Ascending aorta (tissue), 2 donors: ENCODE data around the gene OGA. TPM values are rescaled to one million over a fixed set of nuclear protein-coding genes. Genes with fewer than 3 reads are reported as not detected.
A peak's percentile ranks its signal among the peaks of the same experiment; 100 is the strongest.

Experiments used
- DNase-seq, 2 donors: peaks; one replicate each; pipeline ENCODE4 v3.0.0-alpha.2; 2019; ENCODE audit warnings: low spot score in 2 of 2
- H3K27ac ChIP-seq, 2 donors: fragments of 200-600 bp; sonication (generic); one replicate each; pipeline ENCODE4 v1.5.1; 2016 to 2017; ENCODE audit warnings: mild to moderate bottlenecking in 1 of 2
- H3K27me3 ChIP-seq: fragments of 200-600 bp; sonication (generic); one replicate; pipeline ENCODE4 v1.5.1; 2017
- H3K36me3 ChIP-seq, 2 donors: fragments of 200-600 bp; sonication (generic); one replicate each; pipeline ENCODE4 v1.5.1; 2016
- H3K4me1 ChIP-seq, 2 donors: fragments of 200-600 bp; sonication (generic); one replicate each; pipeline ENCODE4 v1.5.1; 2016 to 2017; ENCODE audit warnings: mild to moderate bottlenecking in 1 of 2
- H3K4me3 ChIP-seq, 2 donors: fragments of 200-600 bp; sonication (generic); one replicate each; pipeline ENCODE4 v1.5.1; 2016 to 2017; ENCODE audit warnings: mild to moderate bottlenecking in 1 of 2
- H3K9me3 ChIP-seq, 2 donors: fragments of 200-600 bp; sonication (generic); one replicate each; pipeline ENCODE4 v1.5.1; 2016
- CTCF ChIP-seq, 3 experiments: fragments of 200-600 bp in 2 of 3; fragments of 450-650 bp in 1 of 3; sonication (generic) in 2 of 3; IDR thresholded peaks; one replicate each; pipeline ENCODE4 v1.5.1; 2016 to 2019; ENCODE audit warnings: antibody characterized with exemption in 3 of 3, mild to moderate bottlenecking in 1 of 3, moderate library complexity in 1 of 3
- intact Hi-C: fragments of 100-400 bp; cut with DNase I; formaldehyde crosslinking; loops from one replicate; pipeline ENCODE4 v1.15.1; 2023
- total RNA-seq: library from RNA; depleted of rRNA; stranded (reverse); fragments of >200 nt; gene quantifications from one replicate; pipeline ENCODE4 v1.1.0, GENCODE V29; 2016

OGA gene
- total RNA-seq, 1 donor from 2014 or later = 66.8 TPM

- Histone ChIP-seq H3K4me3 (peak overlapping the region; percentile 50 to 61), H3K9me3 (no peaks in the 10 kb centered on the region), H3K27me3 (peaks cover 8% of the 10 kb centered on the region), H3K27ac (no peak overlapping the region), H3K36me3 (peaks cover 4 to 6% of the 10 kb centered on the region in 2 donors), H3K4me1 (peaks cover 29 to 37% of the 10 kb centered on the region in 2 donors)
- intact Hi-C loops = loop anchor here (1.0 to 5.0 kb wide), 3 partner anchors 177 to 567 kb away; no protein-coding TSS in a partner anchor
- peak in 1 of 2 donors; percentile 84 for DNase-seq
- peak; percentile 60 to 90 (median 88) for TF ChIP-seq CTCF (IDR thresholded peaks at IDR 0.05)
Measured at GRCh38 chr10:101779544-101780186, 38.6 kb downstream of the OGA start.

GRCh38 chr10:101778781-101779543 is 39.3 kb downstream of the OGA start:
- H3K4me1 ChIP-seq = peaks cover 29 to 36% of the 10 kb centered on the region in 2 donors
- no peaks in the 10 kb centered on the region for H3K36me3 ChIP-seq
- intact Hi-C loops = no loop called here
- no peak for TF ChIP-seq CTCF (IDR thresholded peaks at IDR 0.05)
- H3K27me3 ChIP-seq = peaks cover 15% of the 10 kb centered on the region
- H3K27ac ChIP-seq = no peak overlapping the region
- peak in 1 of 2 donors; percentile 68 for DNase-seq
- no peaks in the 10 kb centered on the region for H3K9me3 ChIP-seq
- H3K4me3 ChIP-seq = peak overlapping the region; percentile 50 to 61

- TF ChIP-seq CTCF (IDR thresholded peaks at IDR 0.05) = no peak
- H3K27ac ChIP-seq = no peak overlapping the region
- intact Hi-C loops = no loop called here
- H3K36me3 ChIP-seq = no peaks in the 10 kb centered on the region
- DNase-seq = no peak
- H3K9me3 ChIP-seq = no peaks in the 10 kb centered on the region
- H3K4me3 ChIP-seq = no peak overlapping the region
- peaks cover 29 to 32% of the 10 kb centered on the region in 2 donors for H3K4me1 ChIP-seq
- peaks cover 19% of the 10 kb centered on the region for H3K27me3 ChIP-seq
Measured at GRCh38 chr10:101778151-101778780, 40.0 kb downstream of the OGA start.

- Histone ChIP-seq H3K36me3 (no peaks in the 10 kb centered on the region), H3K4me3 (no peak overlapping the region), H3K27me3 (peaks cover 22% of the 10 kb centered on the region), H3K4me1 (peaks cover 25 to 30% of the 10 kb centered on the region in 2 donors), H3K27ac (no peak overlapping the region), H3K9me3 (no peaks in the 10 kb centered on the region)
- no peak for TF ChIP-seq CTCF (IDR thresholded peaks at IDR 0.05)
- DNase-seq = no peak
- intact Hi-C loops = no loop called here
Measured at GRCh38 chr10:101777619-101778145, 40.6 kb downstream of the OGA start.

GRCh38 chr10:101776161-101776817 is 42.0 kb downstream of the OGA start:
- intact Hi-C loops = no loop called here
- H3K27me3 ChIP-seq = peaks cover 22% of the 10 kb centered on the region

More at GRCh38 chr10:101776161-101776817, 42.0 kb downstream of the OGA start:
- H3K27ac ChIP-seq = no peak overlapping the region
- no peaks in the 10 kb centered on the region for H3K9me3 ChIP-seq
- no peak for TF ChIP-seq CTCF (IDR thresholded peaks at IDR 0.05)
- H3K36me3 ChIP-seq = no peaks in the 10 kb centered on the region
- H3K4me3 ChIP-seq = peak overlapping the region; percentile 36 to 44
- peaks cover 21 to 23% of the 10 kb centered on the region in 2 donors for H3K4me1 ChIP-seq
- no peak for DNase-seq
